AG04449 (cell line): ENCODE data around the gene GDI1.

Source experiments
- CTCF ChIA-PET: fragments of 350-600 bp; formaldehyde crosslinking; extraction: SDS; loops from one replicate; lab custom pipeline; 2021; ENCODE audit warnings: antibody characterized with exemption; lab: Yijun Ruan, JAX
- POLR2A ChIA-PET: fragments of 400-600, 350-600 bp; formaldehyde crosslinking; extraction: SDS; loops from one replicate; lab custom pipeline; 2020; ENCODE audit warnings: antibody characterized with exemption, inconsistent platforms; lab: Yijun Ruan, JAX
- DNase-seq: peaks from one replicate; pipeline ENCODE4 v3.0.0-alpha.2; 2010; ENCODE audit warnings: low read depth, low spot score
- H3K4me3 ChIP-seq: 2 replicates; pipeline ENCODE4 v1.5.1; 2011; ENCODE audit warnings: low read depth, mild to moderate bottlenecking, control low read depth, low read length
- CTCF ChIP-seq: IDR thresholded peaks from one replicate; pipeline ENCODE4 v1.5.1; 2011; ENCODE audit warnings: mild to moderate bottlenecking, moderate library complexity, low read length, control low read depth, inconsistent platforms; ENCODE audit not compliant: insufficient read depth; ENCODE audit errors: missing control alignments

Gene GDI1

GRCh38 chrX:154489182-154489581 is 52.2 kb downstream of the GDI1 start:
- TF ChIP-seq CTCF = no peak
- DNase-seq = no peak
- peak overlapping the region; percentile 61 for H3K4me3 ChIP-seq
- CTCF ChIA-PET = interaction anchor here (1.4 kb wide), 1 partner anchor 46 kb away, joined by 3 read pairs; no protein-coding TSS in a partner anchor
- POLR2A ChIA-PET = no interaction called here

- TF ChIP-seq CTCF = no peak
- no peak for DNase-seq
- ChIA-PET POLR2A (interaction anchor here (0.7 to 1.3 kb wide), 8 partner anchors 12 to 92 kb away, joined by 3 to 7 read pairs (median 4); partner anchors contain the start of genes FAM3A and RPL10), CTCF (interaction anchor here (1.4 to 1.5 kb wide), 2 partner anchors 37 to 45 kb away, joined by 3 to 5 read pairs; no protein-coding TSS in a partner anchor)
- H3K4me3 ChIP-seq = peak overlapping the region; percentile 61
These were observed 53.1 kb downstream of the GDI1 start for GRCh38 chrX:154490021-154490413.

GRCh38 chrX:154490414-154491083 is 53.6 kb downstream of the GDI1 start, which contains the start of gene SLC10A3:
Gene SLC10A3, minus strand, starts transcription at chrX:154490629. Its CDS starts 1,689 bp downstream, at chrX:154488940.
- DNase-seq = no peak
- peak within 1 kb of the TSS; percentile 68 for H3K4me3 ChIP-seq
- CTCF ChIA-PET = interaction anchor here (1.4 to 1.5 kb wide), 2 partner anchors 37 to 45 kb away, joined by 3 to 5 read pairs; no protein-coding TSS in a partner anchor
- no peak for TF ChIP-seq CTCF
- POLR2A ChIA-PET = interaction anchor here (0.6 to 1.3 kb wide), 11 partner anchors 9 to 93 kb away, joined by 3 to 7 read pairs (median 4); partner anchors contain the start of genes FAM3A and RPL10
